Panc1 (cell line): ENCODE data around the gene TMTC2. TPM values are rescaled to one million over a fixed set of nuclear protein-coding genes. Genes with fewer than 3 reads are reported as not detected.

Experiments
- ATAC-seq: fragments of 200-7000 bp; cut with Tn5 transposase; 2 replicates; pipeline ENCODE4 v1.9.1; 2020; ENCODE audit warnings: mild to moderate bottlenecking, moderate library complexity
- BruUV-seq: library from RNA; stranded (reverse); fragments of 400-500 nt; replicated peaks from 2 replicates; lab custom pipeline; 2021; lab: Mats Ljungman, UMichigan
- CTCF ChIA-PET: fragments of 300-600 bp; sonication (Branson Sonifier 250); formaldehyde crosslinking; loops from one replicate; lab custom pipeline; 2022; ENCODE audit warnings: antibody characterized with exemption; lab: Charles Lee
- POLR2A ChIA-PET: fragments of 300-600 bp; sonication (Branson Sonifier 250); formaldehyde crosslinking; loops from one replicate; lab custom pipeline; 2022; ENCODE audit warnings: antibody characterized with exemption; lab: Charles Lee
- DNase-seq: peaks from one replicate; pipeline ENCODE4 v3.0.0-alpha.2; 2010; ENCODE audit warnings: low read depth, low spot score
- H3K27ac ChIP-seq: 2 replicates; pipeline ENCODE4 v1.5.1; 2011; ENCODE audit warnings: mild to moderate bottlenecking, low read length, inconsistent platforms
- H3K27me3 ChIP-seq: fragments of 200-500 bp; sonication (Bioruptor generic); 2 replicates; pipeline ENCODE4 v1.6.0; 2014; ENCODE audit warnings: low read length, inconsistent platforms; ENCODE audit not compliant: control insufficient read depth, insufficient read depth
- H3K36me3 ChIP-seq: fragments of 200-500 bp; sonication (Bioruptor generic); 2 replicates; pipeline ENCODE4 v1.5.1; 2014; ENCODE audit warnings: inconsistent platforms, mild to moderate bottlenecking, low read length, moderate library complexity; ENCODE audit not compliant: control insufficient read depth, insufficient read depth
- H3K4me1 ChIP-seq: 2 replicates; pipeline ENCODE4 v1.5.1; 2011; ENCODE audit warnings: inconsistent platforms, mild to moderate bottlenecking, low read length, moderate library complexity; ENCODE audit not compliant: control insufficient read depth, insufficient read depth
- H3K4me3 ChIP-seq, 2 experiments: 2 replicates each; pipeline ENCODE4 v1.5.1; 2011 to 2012; ENCODE audit warnings: low read depth in 2 of 2, low read length in 2 of 2, mild to moderate bottlenecking in 2 of 2, inconsistent platforms in 1 of 2, moderate library complexity in 1 of 2
- H3K9me3 ChIP-seq: fragments of 200-500 bp; sonication (Bioruptor generic); 2 replicates; pipeline ENCODE4 v1.5.1; 2014; ENCODE audit warnings: low read depth, mild to moderate bottlenecking, inconsistent platforms, low read length, moderate library complexity; ENCODE audit not compliant: control insufficient read depth, insufficient read depth
- POLR2AphosphoS5 ChIP-seq: IDR thresholded peaks from 2 replicates; pipeline ENCODE4 v1.6.1; 2012; ENCODE audit warnings: mild to moderate bottlenecking, low read depth, low read length, moderate library complexity
- REST ChIP-seq, 2 experiments: IDR thresholded peaks; 2 replicates each; pipeline ENCODE4 v1.6.1; 2011 to 2012; ENCODE audit warnings: low read depth in 2 of 2, control low read depth in 1 of 2, low read length in 1 of 2, mild to moderate bottlenecking in 1 of 2, moderate library complexity in 1 of 2; ENCODE audit not compliant: insufficient read depth in 1 of 2
- SIN3A ChIP-seq: IDR thresholded peaks from 2 replicates; pipeline ENCODE4 v1.6.1; 2012; ENCODE audit warnings: low read depth, mild to moderate bottlenecking, low read length, moderate library complexity, borderline replicate concordance; ENCODE audit not compliant: insufficient read depth
- TCF7L2 ChIP-seq: IDR thresholded peaks from 2 replicates; pipeline ENCODE4 v1.6.1; 2011; ENCODE audit warnings: mild to moderate bottlenecking, low read depth, low read length, inconsistent platforms
- in situ Hi-C: cut with HindIII; loops from 2 replicates; pipeline ENCODE4 v1.10.0; 2016; ENCODE audit warnings: low sequenced_read_pairs, low pct_unique_long_range_greater_than_20kb
- intact Hi-C: fragments of 100-400 bp; cut with micrococcal nuclease; formaldehyde crosslinking; loops from one replicate; pipeline ENCODE4 v1.10.0; 2022; ENCODE audit not compliant: unreplicated experiment
- total RNA-seq: library from RNA; stranded (reverse); gene quantifications from one replicate; pipeline ENCODE4 v1.2.1, GENCODE V29; 2021; ENCODE audit not compliant: unreplicated experiment
- TF ChIP-seq, protein P1 (sequence below): fragments of 450-650 bp; IDR thresholded peaks from 2 replicates; pipeline ENCODE4 v1.5.1; 2017; ENCODE audit warnings: mild to moderate bottlenecking

The TMTC2 gene
- total RNA-seq, 1 experiment from 2014 or later, result 5.7 TPM

- Histone ChIP-seq H3K27me3 (no peaks in the 10 kb centered on the region), H3K4me1 (no peaks in the 10 kb centered on the region), H3K36me3 (no peaks in the 10 kb centered on the region), H3K9me3 (no peaks in the 10 kb centered on the region), H3K4me3 (no peak overlapping the region), H3K27ac (no peak overlapping the region)
- intact Hi-C loops, result no loop called here
- no TSS peak for BruUV-seq
- DNase-seq (no peak), ATAC-seq (no peak)
- in situ Hi-C loops, result no loop called here
- TF ChIP-seq POLR2AphosphoS5, result no peak
- ChIA-PET CTCF (no interaction called here), POLR2A (no interaction called here)
These were observed 36.4 kb downstream of the TMTC2 start for GRCh38 chr12:82723093-82723492.

DNA sequence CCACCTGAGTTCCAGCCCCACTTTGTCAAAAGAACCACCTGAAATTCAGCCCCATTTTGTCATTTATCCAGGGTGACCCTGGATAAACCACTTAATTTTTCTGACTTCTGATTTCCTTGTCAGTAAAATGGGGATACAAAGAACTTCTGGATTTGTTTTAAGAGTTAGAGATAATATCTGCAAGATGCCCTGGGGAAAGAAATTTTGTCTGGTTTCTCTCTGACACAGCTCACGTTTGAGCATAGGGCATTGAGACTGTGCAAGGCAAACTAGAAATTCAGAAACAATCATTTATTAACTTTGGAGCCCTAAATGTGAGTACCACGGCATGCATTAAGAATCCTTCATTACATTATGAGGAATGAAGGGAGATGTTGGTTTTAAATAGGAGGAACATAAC lies 37.2 kb downstream of the TMTC2 start:
- no peak for TF ChIP-seq REST (IDR thresholded peaks at IDR 0.05; ENCODE audit: insufficient read depth in 1 of 2, low read depth in 2 of 2, low read length in 1 of 2)
- TF ChIP-seq SIN3A, result no peak
- TF ChIP-seq POLR2AphosphoS5, result no peak
- TF ChIP-seq, protein P1, sequence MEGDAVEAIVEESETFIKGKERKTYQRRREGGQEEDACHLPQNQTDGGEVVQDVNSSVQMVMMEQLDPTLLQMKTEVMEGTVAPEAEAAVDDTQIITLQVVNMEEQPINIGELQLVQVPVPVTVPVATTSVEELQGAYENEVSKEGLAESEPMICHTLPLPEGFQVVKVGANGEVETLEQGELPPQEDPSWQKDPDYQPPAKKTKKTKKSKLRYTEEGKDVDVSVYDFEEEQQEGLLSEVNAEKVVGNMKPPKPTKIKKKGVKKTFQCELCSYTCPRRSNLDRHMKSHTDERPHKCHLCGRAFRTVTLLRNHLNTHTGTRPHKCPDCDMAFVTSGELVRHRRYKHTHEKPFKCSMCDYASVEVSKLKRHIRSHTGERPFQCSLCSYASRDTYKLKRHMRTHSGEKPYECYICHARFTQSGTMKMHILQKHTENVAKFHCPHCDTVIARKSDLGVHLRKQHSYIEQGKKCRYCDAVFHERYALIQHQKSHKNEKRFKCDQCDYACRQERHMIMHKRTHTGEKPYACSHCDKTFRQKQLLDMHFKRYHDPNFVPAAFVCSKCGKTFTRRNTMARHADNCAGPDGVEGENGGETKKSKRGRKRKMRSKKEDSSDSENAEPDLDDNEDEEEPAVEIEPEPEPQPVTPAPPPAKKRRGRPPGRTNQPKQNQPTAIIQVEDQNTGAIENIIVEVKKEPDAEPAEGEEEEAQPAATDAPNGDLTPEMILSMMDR, result no peak
- Histone ChIP-seq H3K4me3 (no peak overlapping the region), H3K9me3 (no peaks in the 10 kb centered on the region), H3K4me1 (no peaks in the 10 kb centered on the region), H3K27ac (no peak overlapping the region), H3K27me3 (no peaks in the 10 kb centered on the region), H3K36me3 (no peaks in the 10 kb centered on the region)
- POLR2A ChIA-PET, result no interaction called here
- intact Hi-C loops (no loop called here), in situ Hi-C loops (no loop called here)
- DNase-seq, result no peak
- CTCF ChIA-PET, result no interaction called here
- no TSS peak for BruUV-seq
- no peak for ATAC-seq

DNA sequence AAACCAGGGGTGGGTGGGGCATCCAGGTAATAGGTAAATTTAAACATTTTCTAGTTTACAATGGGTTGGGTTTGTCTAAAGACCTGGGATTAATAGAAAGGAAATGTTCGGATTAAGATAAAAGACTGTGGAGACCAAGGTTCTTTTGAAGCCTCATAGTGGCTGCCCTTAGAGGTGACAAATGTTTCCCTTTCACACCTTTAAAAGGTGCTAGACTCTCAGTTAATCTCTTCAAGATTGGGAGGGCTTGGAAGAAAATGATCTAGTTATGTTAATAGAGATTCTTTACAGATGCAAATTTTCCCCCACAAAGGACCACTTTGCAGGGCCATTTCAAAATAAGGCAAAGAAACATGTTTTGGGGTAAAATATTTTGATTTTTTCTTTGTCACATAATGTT lies 39.0 kb downstream of the TMTC2 start:
- in situ Hi-C loops, result no loop called here

More for the DNA sequence above, 39.0 kb downstream of the TMTC2 start:
- CTCF ChIA-PET, result no interaction called here
- no peaks in the 10 kb centered on the region for H3K27me3 ChIP-seq
- DNase-seq, result no peak
- no peak overlapping the region for H3K4me3 ChIP-seq
- no peaks in the 10 kb centered on the region for H3K9me3 ChIP-seq
- BruUV-seq, result no TSS peak
- no peak for ATAC-seq
- H3K4me1 ChIP-seq, result no peaks in the 10 kb centered on the region
- TF ChIP-seq TCF7L2, result no peak
- TF ChIP-seq POLR2AphosphoS5, result no peak
- TF ChIP-seq, protein P1, result no peak
- TF ChIP-seq SIN3A, result no peak
- no peak for TF ChIP-seq REST (IDR thresholded peaks at IDR 0.05; ENCODE audit: insufficient read depth in 1 of 2, low read depth in 2 of 2, low read length in 1 of 2)
- POLR2A ChIA-PET, result no interaction called here
- intact Hi-C loops, result no loop called here
- no peak overlapping the region for H3K27ac ChIP-seq
- H3K36me3 ChIP-seq, result no peaks in the 10 kb centered on the region
